ENCODE data around the gene DNAJB11. TPM values are rescaled to one million over a fixed set of nuclear protein-coding genes. Genes with fewer than 3 reads are reported as not detected.

DNAJB11 gene
- total RNA-seq, 2 donors from 2014 or later, result 34.9 to 42.5 TPM

- TF ChIP-seq POLR2AphosphoS5 (IDR thresholded peaks at IDR 0.05) (no peak), POLR2A (IDR thresholded peaks at IDR 0.05) (no peak), CTCF (IDR thresholded peaks at IDR 0.05) (no peak)
- DNase-seq (ENCODE audit: low spot score), result no peak
Measured at GRCh38 chr3:186620213-186621092, 49.9 kb downstream of the DNAJB11 start.

GRCh38 chr3:186621894-186622650, 51.6 kb downstream of the DNAJB11 start:
- no peaks in the 10 kb centered on the region for H3K36me3 ChIP-seq
- no peak overlapping the region for H3K4me3 ChIP-seq
- no peaks in the 10 kb centered on the region for H3K4me1 ChIP-seq (replicated peaks)
- intact Hi-C loops (cut with DNase I), result no loop called here
- TF ChIP-seq CTCF (IDR thresholded peaks at IDR 0.05) (no peak), POLR2A (IDR thresholded peaks at IDR 0.05) (no peak), POLR2AphosphoS5 (IDR thresholded peaks at IDR 0.05) (no peak)
- DNase-seq (ENCODE audit: low spot score), result no peak
- WGBS, result 78% methylated on average over 7 of the region's 7 CpGs
- no peaks in the 10 kb centered on the region for H3K27me3 ChIP-seq (replicated peaks; ENCODE audit: insufficient read depth)
- no peaks in the 10 kb centered on the region for H3K9me3 ChIP-seq
- no peak overlapping the region for H3K27ac ChIP-seq

More at GRCh38 chr3:186620213-186621092, 49.9 kb downstream of the DNAJB11 start:
- H3K4me1 ChIP-seq (replicated peaks), result no peaks in the 10 kb centered on the region
- 89% methylated on average over 17 of the region's 17 CpGs for WGBS
- no peaks in the 10 kb centered on the region for H3K9me3 ChIP-seq
- no peak overlapping the region for H3K4me3 ChIP-seq
- no peaks in the 10 kb centered on the region for H3K36me3 ChIP-seq
- H3K27me3 ChIP-seq (replicated peaks; ENCODE audit: insufficient read depth), result no peaks in the 10 kb centered on the region
- intact Hi-C loops (cut with DNase I), result no loop called here
- no peak overlapping the region for H3K27ac ChIP-seq

- Histone ChIP-seq H3K4me3 (no peak overlapping the region), H3K4me1 (replicated peaks) (no peaks in the 10 kb centered on the region), H3K27me3 (replicated peaks; ENCODE audit: insufficient read depth) (no peaks in the 10 kb centered on the region), H3K27ac (no peak overlapping the region), H3K36me3 (no peaks in the 10 kb centered on the region), H3K9me3 (no peaks in the 10 kb centered on the region)
- intact Hi-C loops (cut with DNase I), result no loop called here
- no peak for DNase-seq (ENCODE audit: low spot score)
- no peak for TF ChIP-seq POLR2A (IDR thresholded peaks at IDR 0.05)
- no peak for TF ChIP-seq CTCF (IDR thresholded peaks at IDR 0.05)
- no peak for TF ChIP-seq POLR2AphosphoS5 (IDR thresholded peaks at IDR 0.05)
- 42% methylated on average over 2 of the region's 2 CpGs for WGBS
Measured at GRCh38 chr3:186622651-186623310, 52.3 kb downstream of the DNAJB11 start.

- Histone ChIP-seq H3K4me1 (replicated peaks) (no peaks in the 10 kb centered on the region), H3K9me3 (no peaks in the 10 kb centered on the region), H3K27me3 (replicated peaks; ENCODE audit: insufficient read depth) (no peaks in the 10 kb centered on the region), H3K36me3 (no peaks in the 10 kb centered on the region), H3K4me3 (no peak overlapping the region), H3K27ac (no peak overlapping the region)
- no peak for DNase-seq (ENCODE audit: low spot score)
- no peak for TF ChIP-seq POLR2A (IDR thresholded peaks at IDR 0.05)
- TF ChIP-seq CTCF (IDR thresholded peaks at IDR 0.05), result no peak
- TF ChIP-seq POLR2AphosphoS5 (IDR thresholded peaks at IDR 0.05), result no peak
- 74% methylated on average over 4 of the region's 4 CpGs for WGBS
- intact Hi-C loops (cut with DNase I), result no loop called here
Measured at GRCh38 chr3:186624598-186624997, 54.1 kb downstream of the DNAJB11 start.

All from prostate gland (tissue), 2 donors.